ENCODE data around the gene LDLRAD4. TPM values are rescaled to one million over a fixed set of nuclear protein-coding genes. Genes with fewer than 3 reads are reported as not detected.

The LDLRAD4 gene
- total and polyA plus RNA-seq, 2 experiments from 2014 or later, result 0.73 to 1.9 TPM

- no peaks in the 10 kb centered on the region; the same call in 2 of the 3 replicates for H3K9me3 Mint-ChIP-seq
- Histone ChIP-seq H3K4me2 (no peak overlapping the region), H2AFZ (peak overlapping the region; percentile 12; the same call in 1 of the 2 replicates), H3K4me1 (ENCODE audit: insufficient read depth) (no peaks in the 10 kb centered on the region), H3K9me2 (ENCODE audit: insufficient read depth) (no peaks in the 10 kb centered on the region), H3K4me3 (no peak overlapping the region), H3F3A (replicated peaks; ENCODE audit: low read depth) (no peaks in the 10 kb centered on the region), H4K20me1 (replicated peaks; ENCODE audit: insufficient read depth) (no peaks in the 10 kb centered on the region), H3K27me3 (ENCODE audit: insufficient read depth) (no peaks in the 10 kb centered on the region), H3K36me3 (ENCODE audit: insufficient read depth) (no peaks in the 10 kb centered on the region), H3K79me2 (replicated peaks; ENCODE audit: insufficient read depth) (no peaks in the 10 kb centered on the region), H3K27ac (ENCODE audit: low read depth) (no peak overlapping the region)
- H3K27ac Mint-ChIP-seq, result no peak overlapping the region
- H3K4me1 Mint-ChIP-seq, result peaks cover 6% of the 10 kb centered on the region; the same call in 2 of the 3 replicates
- H3K27me3 Mint-ChIP-seq (ENCODE audit: insufficient read depth, low read depth, poor library complexity), result peaks cover 3% of the 10 kb centered on the region
- DNase-seq (ENCODE audit: low spot score) (no peak), ATAC-seq (no peak)
- H3K36me3 Mint-ChIP-seq (ENCODE audit: low read depth), result no peaks in the 10 kb centered on the region
- no peak overlapping the region for H3K4me3 Mint-ChIP-seq
- TF ChIP-seq ETS1 (IDR thresholded peaks at IDR 0.05) (no peak), CREB1 (CRISPR knock-in tag; IDR thresholded peaks at IDR 0.05; ENCODE audit: low read depth) (no peak), STAT1 (IDR thresholded peaks at IDR 0.05; ENCODE audit: unreplicated experiment) (no peak), ZNF331 (CRISPR knock-in tag; IDR thresholded peaks at IDR 0.05; ENCODE audit: low read depth) (no peak), JUNB (IDR thresholded peaks at IDR 0.05; ENCODE audit: unreplicated experiment) (no peak), ZNF114 (CRISPR knock-in tag; IDR thresholded peaks at IDR 0.05) (no peak), NANOG (IDR thresholded peaks at IDR 0.05; ENCODE audit: borderline replicate concordance) (no peak), POLR2AphosphoS5 (IDR thresholded peaks at IDR 0.05; ENCODE audit: low read depth) (no peak), ZNF462 (CRISPR knock-in tag; IDR thresholded peaks at IDR 0.05) (no peak), EZH2 (IDR thresholded peaks at IDR 0.05; ENCODE audit: low read depth, unreplicated experiment) (no peak), EZH2phosphoT487 (IDR thresholded peaks at IDR 0.05; ENCODE audit: unreplicated experiment) (no peak)
- TF ChIP-seq, protein P1, sequence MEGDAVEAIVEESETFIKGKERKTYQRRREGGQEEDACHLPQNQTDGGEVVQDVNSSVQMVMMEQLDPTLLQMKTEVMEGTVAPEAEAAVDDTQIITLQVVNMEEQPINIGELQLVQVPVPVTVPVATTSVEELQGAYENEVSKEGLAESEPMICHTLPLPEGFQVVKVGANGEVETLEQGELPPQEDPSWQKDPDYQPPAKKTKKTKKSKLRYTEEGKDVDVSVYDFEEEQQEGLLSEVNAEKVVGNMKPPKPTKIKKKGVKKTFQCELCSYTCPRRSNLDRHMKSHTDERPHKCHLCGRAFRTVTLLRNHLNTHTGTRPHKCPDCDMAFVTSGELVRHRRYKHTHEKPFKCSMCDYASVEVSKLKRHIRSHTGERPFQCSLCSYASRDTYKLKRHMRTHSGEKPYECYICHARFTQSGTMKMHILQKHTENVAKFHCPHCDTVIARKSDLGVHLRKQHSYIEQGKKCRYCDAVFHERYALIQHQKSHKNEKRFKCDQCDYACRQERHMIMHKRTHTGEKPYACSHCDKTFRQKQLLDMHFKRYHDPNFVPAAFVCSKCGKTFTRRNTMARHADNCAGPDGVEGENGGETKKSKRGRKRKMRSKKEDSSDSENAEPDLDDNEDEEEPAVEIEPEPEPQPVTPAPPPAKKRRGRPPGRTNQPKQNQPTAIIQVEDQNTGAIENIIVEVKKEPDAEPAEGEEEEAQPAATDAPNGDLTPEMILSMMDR (conservative IDR thresholded peaks at IDR 0.05; ENCODE audit: low read depth in 2 of 2), result no peak
- TF ChIP-seq, protein P2, sequence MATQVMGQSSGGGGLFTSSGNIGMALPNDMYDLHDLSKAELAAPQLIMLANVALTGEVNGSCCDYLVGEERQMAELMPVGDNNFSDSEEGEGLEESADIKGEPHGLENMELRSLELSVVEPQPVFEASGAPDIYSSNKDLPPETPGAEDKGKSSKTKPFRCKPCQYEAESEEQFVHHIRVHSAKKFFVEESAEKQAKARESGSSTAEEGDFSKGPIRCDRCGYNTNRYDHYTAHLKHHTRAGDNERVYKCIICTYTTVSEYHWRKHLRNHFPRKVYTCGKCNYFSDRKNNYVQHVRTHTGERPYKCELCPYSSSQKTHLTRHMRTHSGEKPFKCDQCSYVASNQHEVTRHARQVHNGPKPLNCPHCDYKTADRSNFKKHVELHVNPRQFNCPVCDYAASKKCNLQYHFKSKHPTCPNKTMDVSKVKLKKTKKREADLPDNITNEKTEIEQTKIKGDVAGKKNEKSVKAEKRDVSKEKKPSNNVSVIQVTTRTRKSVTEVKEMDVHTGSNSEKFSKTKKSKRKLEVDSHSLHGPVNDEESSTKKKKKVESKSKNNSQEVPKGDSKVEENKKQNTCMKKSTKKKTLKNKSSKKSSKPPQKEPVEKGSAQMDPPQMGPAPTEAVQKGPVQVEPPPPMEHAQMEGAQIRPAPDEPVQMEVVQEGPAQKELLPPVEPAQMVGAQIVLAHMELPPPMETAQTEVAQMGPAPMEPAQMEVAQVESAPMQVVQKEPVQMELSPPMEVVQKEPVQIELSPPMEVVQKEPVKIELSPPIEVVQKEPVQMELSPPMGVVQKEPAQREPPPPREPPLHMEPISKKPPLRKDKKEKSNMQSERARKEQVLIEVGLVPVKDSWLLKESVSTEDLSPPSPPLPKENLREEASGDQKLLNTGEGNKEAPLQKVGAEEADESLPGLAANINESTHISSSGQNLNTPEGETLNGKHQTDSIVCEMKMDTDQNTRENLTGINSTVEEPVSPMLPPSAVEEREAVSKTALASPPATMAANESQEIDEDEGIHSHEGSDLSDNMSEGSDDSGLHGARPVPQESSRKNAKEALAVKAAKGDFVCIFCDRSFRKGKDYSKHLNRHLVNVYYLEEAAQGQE (IDR thresholded peaks at IDR 0.05; ENCODE audit: unreplicated experiment), result no peak
Measured at GRCh38 chr18:13572148-13572547, 353.6 kb downstream of the LDLRAD4 start.

Measured in GM23338 (cell line).